ENCODE data around the gene RPH3AL. TPM values are rescaled to one million over a fixed set of nuclear protein-coding genes. Genes with fewer than 3 reads are reported as not detected.
"Not testable (repeated sequence)": the region's sequence is repeated elsewhere in the genome, so short reads cannot be mapped to it uniquely, and the experiment has no call there.

The RPH3AL gene
- total and polyA plus RNA-seq, 2 donors: 2.6 to 3.2 TPM

GRCh38 chr17:172401-172800 is 180.2 kb downstream of the RPH3AL start:
- no peak for DNase-seq (ENCODE audit: low read depth in 6 of 9, low spot score in 9 of 9)
- no peak overlapping the region for H3K27ac ChIP-seq (ENCODE audit: low read depth in 1 of 2, low read length in 1 of 2)
- no peaks in the 10 kb centered on the region for H3K9me3 ChIP-seq (ENCODE audit: control insufficient read depth in 2 of 2, insufficient read depth in 1 of 2, low read length in 1 of 2)
- H3K36me3 ChIP-seq (ENCODE audit: control insufficient read depth in 2 of 2, insufficient read depth in 2 of 2, low read length in 1 of 2): no peaks in the 10 kb centered on the region
- H3K4me3 ChIP-seq (ENCODE audit: low read length in 2 of 2): no peak overlapping the region
- 91% methylated on average over 11 of the region's 11 CpGs for WGBS
- peaks cover 0 to 4% of the 10 kb centered on the region in 2 donors for H3K27me3 ChIP-seq (ENCODE audit: control insufficient read depth in 2 of 2, insufficient read depth in 1 of 2, low read length in 1 of 2)
- H3K4me1 ChIP-seq (ENCODE audit: control insufficient read depth in 2 of 2, insufficient read depth in 2 of 2, low read length in 2 of 2): no peaks in the 10 kb centered on the region

GRCh38 chr17:171871-172270 is 180.7 kb downstream of the RPH3AL start:
- no peak for DNase-seq (ENCODE audit: low read depth in 6 of 9, low spot score in 9 of 9)
- Histone ChIP-seq H3K27ac (ENCODE audit: low read depth in 1 of 2, low read length in 1 of 2) (no peak overlapping the region), H3K4me1 (ENCODE audit: control insufficient read depth in 2 of 2, insufficient read depth in 2 of 2, low read length in 2 of 2) (no peaks in the 10 kb centered on the region), H3K27me3 (ENCODE audit: control insufficient read depth in 2 of 2, insufficient read depth in 1 of 2, low read length in 1 of 2) (peaks cover 0 to 3% of the 10 kb centered on the region in 2 donors), H3K4me3 (ENCODE audit: low read length in 2 of 2) (no peak overlapping the region), H3K36me3 (ENCODE audit: control insufficient read depth in 2 of 2, insufficient read depth in 2 of 2, low read length in 1 of 2) (no peaks in the 10 kb centered on the region), H3K9me3 (ENCODE audit: control insufficient read depth in 2 of 2, insufficient read depth in 1 of 2, low read length in 1 of 2) (no peaks in the 10 kb centered on the region)
- WGBS: 97% methylated on average over 12 of the region's 13 CpGs

- no peak overlapping the region for H3K27ac ChIP-seq (ENCODE audit: low read depth in 1 of 2, low read length in 1 of 2)
- 95% methylated on average over 6 of the region's 6 CpGs for WGBS
- H3K9me3 ChIP-seq (ENCODE audit: control insufficient read depth in 2 of 2, insufficient read depth in 1 of 2, low read length in 1 of 2): no peaks in the 10 kb centered on the region
- no peaks in the 10 kb centered on the region for H3K4me1 ChIP-seq (ENCODE audit: control insufficient read depth in 2 of 2, insufficient read depth in 2 of 2, low read length in 2 of 2)
- H3K27me3 ChIP-seq (ENCODE audit: control insufficient read depth in 2 of 2, insufficient read depth in 1 of 2, low read length in 1 of 2): no peaks in the 10 kb centered on the region
- H3K36me3 ChIP-seq (ENCODE audit: control insufficient read depth in 2 of 2, insufficient read depth in 2 of 2, low read length in 1 of 2): no peaks in the 10 kb centered on the region
- DNase-seq (ENCODE audit: low read depth in 6 of 9, low spot score in 9 of 9): no peak
- no peak overlapping the region for H3K4me3 ChIP-seq (ENCODE audit: low read length in 2 of 2)
Observed at GRCh38 chr17:170130-170670, 182.4 kb downstream of the RPH3AL start.

DNA sequence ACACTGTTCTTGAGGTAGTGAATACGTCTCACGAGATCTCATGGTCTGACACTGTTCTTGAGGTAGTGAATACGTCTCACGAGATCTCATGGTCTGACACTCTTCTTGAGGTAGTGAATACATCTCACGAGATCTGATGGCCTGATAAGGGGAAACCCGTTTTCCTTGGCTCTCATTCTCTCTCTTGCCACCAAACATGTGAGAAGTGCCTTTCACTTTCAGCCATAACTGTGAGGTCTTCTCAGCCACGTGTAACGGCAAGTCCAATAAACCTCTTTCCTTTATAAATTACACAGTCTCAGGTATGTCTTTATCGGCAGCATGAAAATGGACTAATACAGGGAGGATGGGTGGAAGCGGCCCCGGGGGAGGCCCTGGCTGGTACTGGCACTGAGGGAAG is 184.0 kb downstream of the RPH3AL start:
- 79% methylated on average over 9 of the region's 11 CpGs for WGBS
- H3K9me3 ChIP-seq (ENCODE audit: control insufficient read depth in 2 of 2, insufficient read depth in 1 of 2, low read length in 1 of 2); H3K27ac ChIP-seq (ENCODE audit: low read depth in 1 of 2, low read length in 1 of 2); H3K36me3 ChIP-seq (ENCODE audit: control insufficient read depth in 2 of 2, insufficient read depth in 2 of 2, low read length in 1 of 2); DNase-seq (ENCODE audit: low read depth in 6 of 9, low spot score in 9 of 9); H3K27me3 ChIP-seq (ENCODE audit: control insufficient read depth in 2 of 2, insufficient read depth in 1 of 2, low read length in 1 of 2); H3K4me1 ChIP-seq (ENCODE audit: control insufficient read depth in 2 of 2, insufficient read depth in 2 of 2, low read length in 2 of 2); H3K4me3 ChIP-seq (ENCODE audit: low read length in 2 of 2): not testable (repeated sequence)

GRCh38 chr17:165939-166338 is 186.7 kb downstream of the RPH3AL start:
- no peaks in the 10 kb centered on the region for H3K9me3 ChIP-seq (ENCODE audit: control insufficient read depth in 2 of 2, insufficient read depth in 1 of 2, low read length in 1 of 2)
- no peaks in the 10 kb centered on the region for H3K27me3 ChIP-seq (ENCODE audit: control insufficient read depth in 2 of 2, insufficient read depth in 1 of 2, low read length in 1 of 2)
- H3K27ac ChIP-seq (ENCODE audit: low read depth in 1 of 2, low read length in 1 of 2): no peak overlapping the region
- WGBS: 94% methylated on average over 14 of the region's 14 CpGs
- no peak overlapping the region for H3K4me3 ChIP-seq (ENCODE audit: low read length in 2 of 2)
- no peak for DNase-seq (ENCODE audit: low read depth in 6 of 9, low spot score in 9 of 9)
- H3K4me1 ChIP-seq (ENCODE audit: control insufficient read depth in 2 of 2, insufficient read depth in 2 of 2, low read length in 2 of 2): no peaks in the 10 kb centered on the region
- no peaks in the 10 kb centered on the region for H3K36me3 ChIP-seq (ENCODE audit: control insufficient read depth in 2 of 2, insufficient read depth in 2 of 2, low read length in 1 of 2)

DNA sequence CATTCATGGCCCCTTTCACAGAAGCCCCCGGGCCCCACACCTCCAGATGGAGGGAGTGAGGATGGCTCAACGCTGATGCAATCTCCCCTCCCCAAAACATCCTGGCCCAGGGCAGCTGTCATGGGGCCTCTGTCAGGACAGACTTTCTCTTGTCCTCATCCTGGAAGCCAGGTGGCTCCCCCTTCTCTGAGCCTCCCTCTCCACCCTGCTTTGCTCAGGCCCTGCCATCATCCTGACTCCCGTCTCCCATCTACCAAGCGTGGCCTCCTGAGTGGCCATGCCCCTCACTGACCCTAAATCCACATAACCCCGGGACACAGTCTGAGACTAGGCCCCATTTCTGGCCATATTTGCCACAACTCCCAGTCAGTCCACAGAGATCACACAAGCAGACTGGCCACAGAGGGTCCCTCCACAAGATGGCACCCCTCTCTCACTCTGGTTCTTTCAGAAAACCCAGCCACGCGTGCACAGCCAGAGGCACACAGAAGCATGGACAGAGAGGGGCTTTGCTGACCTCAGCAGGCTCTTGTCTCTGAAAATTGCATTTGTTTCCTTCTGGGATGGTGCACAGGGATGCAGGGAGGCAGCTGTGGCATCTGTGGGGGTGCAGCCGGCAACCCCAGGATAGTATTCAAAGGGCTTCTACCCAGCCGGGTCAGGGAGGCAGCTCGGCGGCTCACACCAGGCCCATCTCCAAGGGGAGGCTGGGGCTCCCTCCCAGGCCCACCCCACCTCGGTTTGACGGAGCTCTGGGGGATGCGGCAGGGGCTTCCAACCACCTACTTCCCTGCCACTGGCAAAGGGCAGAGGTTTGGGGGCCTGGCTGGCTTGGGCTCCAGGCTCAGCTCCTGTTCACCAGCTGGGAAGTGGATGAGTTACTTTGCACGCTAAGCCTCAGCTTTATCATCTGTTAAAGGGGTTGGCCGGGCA is 188.0 kb downstream of the RPH3AL start:
- WGBS: 81% methylated on average over 16 of the region's 16 CpGs
- Histone ChIP-seq H3K27ac (ENCODE audit: low read depth in 1 of 2, low read length in 1 of 2) (no peak overlapping the region), H3K4me1 (ENCODE audit: control insufficient read depth in 2 of 2, insufficient read depth in 2 of 2, low read length in 2 of 2) (no peaks in the 10 kb centered on the region), H3K4me3 (ENCODE audit: low read length in 2 of 2) (no peak overlapping the region), H3K9me3 (ENCODE audit: control insufficient read depth in 2 of 2, insufficient read depth in 1 of 2, low read length in 1 of 2) (no peaks in the 10 kb centered on the region), H3K27me3 (ENCODE audit: control insufficient read depth in 2 of 2, insufficient read depth in 1 of 2, low read length in 1 of 2) (no peaks in the 10 kb centered on the region), H3K36me3 (ENCODE audit: control insufficient read depth in 2 of 2, insufficient read depth in 2 of 2, low read length in 1 of 2) (no peaks in the 10 kb centered on the region)
- peak in 2 of 9 donors; percentile 15 to 27 for DNase-seq (ENCODE audit: low read depth in 6 of 9, low spot score in 9 of 9)

GRCh38 chr17:163514-164098 is 189.0 kb downstream of the RPH3AL start:
- no peak for DNase-seq (ENCODE audit: low read depth in 6 of 9, low spot score in 9 of 9)
- no peak overlapping the region for H3K4me3 ChIP-seq (ENCODE audit: low read length in 2 of 2)
- no peaks in the 10 kb centered on the region for H3K4me1 ChIP-seq (ENCODE audit: control insufficient read depth in 2 of 2, insufficient read depth in 2 of 2, low read length in 2 of 2)
- H3K36me3 ChIP-seq (ENCODE audit: control insufficient read depth in 2 of 2, insufficient read depth in 2 of 2, low read length in 1 of 2): no peaks in the 10 kb centered on the region
- no peaks in the 10 kb centered on the region for H3K9me3 ChIP-seq (ENCODE audit: control insufficient read depth in 2 of 2, insufficient read depth in 1 of 2, low read length in 1 of 2)
- H3K27ac ChIP-seq (ENCODE audit: low read depth in 1 of 2, low read length in 1 of 2): no peak overlapping the region
- H3K27me3 ChIP-seq (ENCODE audit: control insufficient read depth in 2 of 2, insufficient read depth in 1 of 2, low read length in 1 of 2): no peaks in the 10 kb centered on the region
- 89% methylated on average over 11 of the region's 11 CpGs for WGBS

DNA sequence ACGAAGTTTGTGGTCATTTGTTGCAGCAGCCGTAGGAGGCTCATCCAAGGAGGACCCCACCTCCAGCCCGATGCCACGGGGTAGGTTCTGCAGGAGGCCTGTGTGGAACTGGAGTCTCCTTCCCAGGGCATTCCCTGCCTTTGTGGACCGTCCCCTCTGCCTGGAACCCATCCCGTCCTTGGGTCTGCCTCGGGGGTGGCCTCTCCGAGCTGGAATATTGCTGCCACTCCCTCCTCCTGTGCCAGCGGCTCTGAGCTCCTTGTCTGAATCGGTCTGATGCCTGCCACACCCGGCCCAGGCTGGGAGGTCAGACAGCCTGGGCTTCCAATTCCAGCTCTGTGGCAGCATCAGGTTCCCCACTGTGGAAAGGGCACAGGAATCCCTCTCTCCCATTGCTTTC is 189.9 kb downstream of the RPH3AL start:
- Histone ChIP-seq H3K36me3 (ENCODE audit: control insufficient read depth in 2 of 2, insufficient read depth in 2 of 2, low read length in 1 of 2) (no peaks in the 10 kb centered on the region), H3K4me3 (ENCODE audit: low read length in 2 of 2) (no peak overlapping the region), H3K9me3 (ENCODE audit: control insufficient read depth in 2 of 2, insufficient read depth in 1 of 2, low read length in 1 of 2) (no peaks in the 10 kb centered on the region), H3K27ac (ENCODE audit: low read depth in 1 of 2, low read length in 1 of 2) (no peak overlapping the region), H3K4me1 (ENCODE audit: control insufficient read depth in 2 of 2, insufficient read depth in 2 of 2, low read length in 2 of 2) (no peaks in the 10 kb centered on the region), H3K27me3 (ENCODE audit: control insufficient read depth in 2 of 2, insufficient read depth in 1 of 2, low read length in 1 of 2) (no peaks in the 10 kb centered on the region)
- 94% methylated on average over 11 of the region's 11 CpGs for WGBS
- DNase-seq (ENCODE audit: low read depth in 6 of 9, low spot score in 9 of 9): no peak
